PC-3 (cell line): ENCODE results near the gene IRF8. TPM values are rescaled to one million over a fixed set of nuclear protein-coding genes. Genes with fewer than 3 reads are reported as not detected.

Experiments used
- microRNA-seq: library from miRNA; unstranded; fragments of <30 nt; microRNA quantifications from one replicate; pipeline ENCODE4 v1.1.0, GENCODE V29; 2020; ENCODE audit not compliant: unreplicated experiment
- total RNA-seq: library from RNA; depleted of rRNA; stranded (reverse); fragments of >200 nt; gene quantifications from 2 replicates; pipeline ENCODE4 v1.2.3, GENCODE V29; 2014; rRNA removed

The IRF8 gene
- total RNA-seq, 1 experiment from 2014 or later, result not detected

Small RNAs within 50 kb of the gene (microRNA-seq; reads per million reads assigned to microRNA genes)
- not detected for gene MIR6774

Other genes starting within 250 kb of the IRF8 start
- gene GINS2, start 210.2 kb upstream of the IRF8 start, total RNA-seq, result 24.8 and 28.7 TPM in 2 replicates
- 64.6 and 71.0 TPM in 2 replicates for gene C16orf74, start 148.1 kb upstream of the IRF8 start, total RNA-seq
- gene EMC8, start 99.6 kb upstream of the IRF8 start, total RNA-seq, result 42.6 and 46.1 TPM in 2 replicates
- 539 and 598 TPM in 2 replicates for gene COX4I1, start 99.5 kb upstream of the IRF8 start, total RNA-seq